NB4 (cell line): ENCODE results near the gene SPAG17.

ENCODE experiments used
- MYC ChIP-seq: IDR thresholded peaks from 2 replicates; pipeline ENCODE4 v1.6.1; 2011; ENCODE audit warnings: low read depth, low read length
- POLR2A ChIP-seq: IDR thresholded peaks from 2 replicates; pipeline ENCODE4 v1.6.1; 2011; ENCODE audit warnings: mild to moderate bottlenecking; ENCODE audit not compliant: insufficient read length; ENCODE audit errors: extremely low read depth
- TF ChIP-seq, protein P1 (sequence below): IDR thresholded peaks from one replicate; pipeline ENCODE4 v1.5.1; 2012; ENCODE audit warnings: low read depth, low read length

DNA sequence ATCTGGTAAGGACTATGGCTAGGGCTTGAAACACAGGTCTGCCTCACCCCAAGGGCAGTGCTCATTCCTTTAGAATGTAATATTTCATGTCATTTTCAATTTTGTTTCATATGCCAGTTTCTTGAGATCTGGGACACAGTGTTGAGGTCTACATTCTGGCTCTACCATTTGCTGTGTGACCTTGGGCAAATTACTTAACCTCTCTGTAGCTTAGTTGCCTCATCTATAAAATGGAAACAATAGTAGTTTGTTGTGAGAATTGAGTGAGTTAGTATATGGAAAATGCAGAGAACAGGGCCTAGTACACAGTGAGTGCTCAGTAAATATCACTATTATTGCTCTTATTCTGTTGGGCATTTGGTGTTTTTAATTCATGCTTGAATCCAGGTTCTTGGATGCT lies 171.1 kb downstream of the SPAG17 start:
- TF ChIP-seq, protein P1, sequence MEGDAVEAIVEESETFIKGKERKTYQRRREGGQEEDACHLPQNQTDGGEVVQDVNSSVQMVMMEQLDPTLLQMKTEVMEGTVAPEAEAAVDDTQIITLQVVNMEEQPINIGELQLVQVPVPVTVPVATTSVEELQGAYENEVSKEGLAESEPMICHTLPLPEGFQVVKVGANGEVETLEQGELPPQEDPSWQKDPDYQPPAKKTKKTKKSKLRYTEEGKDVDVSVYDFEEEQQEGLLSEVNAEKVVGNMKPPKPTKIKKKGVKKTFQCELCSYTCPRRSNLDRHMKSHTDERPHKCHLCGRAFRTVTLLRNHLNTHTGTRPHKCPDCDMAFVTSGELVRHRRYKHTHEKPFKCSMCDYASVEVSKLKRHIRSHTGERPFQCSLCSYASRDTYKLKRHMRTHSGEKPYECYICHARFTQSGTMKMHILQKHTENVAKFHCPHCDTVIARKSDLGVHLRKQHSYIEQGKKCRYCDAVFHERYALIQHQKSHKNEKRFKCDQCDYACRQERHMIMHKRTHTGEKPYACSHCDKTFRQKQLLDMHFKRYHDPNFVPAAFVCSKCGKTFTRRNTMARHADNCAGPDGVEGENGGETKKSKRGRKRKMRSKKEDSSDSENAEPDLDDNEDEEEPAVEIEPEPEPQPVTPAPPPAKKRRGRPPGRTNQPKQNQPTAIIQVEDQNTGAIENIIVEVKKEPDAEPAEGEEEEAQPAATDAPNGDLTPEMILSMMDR = no peak
- TF ChIP-seq POLR2A (no peak), MYC (no peak)
